GM19193 (cell line): ENCODE data around the gene SYNCRIP.

ENCODE experiments used
- POLR2A ChIP-seq: IDR thresholded peaks from 4 replicates; pipeline ENCODE4 v1.6.1; 2011; ENCODE audit not compliant: insufficient read depth, insufficient read length; ENCODE audit errors: extremely low read depth

SYNCRIP gene

DNA sequence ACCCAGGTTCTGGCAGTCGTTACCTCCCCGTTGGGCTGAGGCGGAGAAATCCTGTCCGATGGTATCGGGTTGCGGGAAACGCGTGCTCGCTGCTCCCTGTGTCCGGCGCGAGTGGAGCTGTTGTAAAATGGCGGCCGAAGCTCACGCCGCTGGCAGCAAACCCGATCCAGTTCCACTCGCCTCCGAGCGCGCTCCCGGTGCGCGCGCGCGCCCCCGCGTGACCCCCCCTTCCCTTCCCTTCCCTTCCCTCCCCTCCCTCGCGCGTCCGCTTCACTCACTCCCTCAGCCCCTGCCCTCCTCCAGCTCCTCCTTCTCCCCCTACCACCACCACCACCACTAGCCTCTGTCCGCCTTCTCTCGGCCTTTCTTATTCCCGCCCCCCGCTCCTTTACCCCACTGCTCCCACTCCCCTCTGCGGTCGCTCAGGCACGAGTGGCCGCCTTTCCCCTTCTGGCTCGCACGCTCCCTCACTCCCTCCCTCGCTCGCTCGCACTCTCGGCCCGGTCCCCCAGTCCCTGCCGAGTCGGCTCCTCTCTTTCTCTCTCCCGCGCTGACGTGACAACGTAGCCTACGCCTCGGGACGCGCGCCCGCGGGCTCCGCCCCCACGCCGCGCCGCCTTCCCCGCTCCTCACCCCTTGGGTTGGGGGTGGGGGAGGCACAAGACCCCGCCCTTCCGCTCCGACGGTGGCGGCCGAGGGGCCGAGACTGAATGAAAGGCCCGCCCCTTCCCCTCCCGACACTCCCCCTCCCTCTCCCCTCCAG lies at the start of gene SYNCRIP:
TSS of gene SYNCRIP (minus strand) at position 113 of the 763 bp plus-strand sequence. CDS start 1,447 bp downstream, outside the sequence.
- TF ChIP-seq POLR2A = peak; percentile 89

- no peak for TF ChIP-seq POLR2A
These were observed 48.8 kb upstream of the SYNCRIP start for GRCh38 chr6:85691478-85691877.

DNA sequence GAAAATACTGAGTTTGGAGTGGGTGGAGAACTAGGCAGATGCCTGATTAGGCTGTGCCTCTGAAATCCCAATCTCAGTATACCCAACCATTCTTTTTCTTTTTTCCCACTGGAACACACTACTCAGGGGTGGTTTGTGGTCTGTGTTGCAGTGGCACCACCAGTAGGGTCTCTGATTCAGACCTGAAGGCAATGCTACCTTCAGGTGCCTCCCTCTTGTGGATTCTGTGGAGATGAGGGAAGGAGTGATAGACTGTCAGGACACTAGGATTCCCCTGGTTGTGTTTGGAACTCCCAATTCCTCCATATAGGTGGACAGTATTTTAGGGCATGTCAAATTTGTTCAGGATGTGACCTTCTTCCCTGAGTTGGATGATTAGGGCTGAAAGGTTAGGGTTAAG lies 47.4 kb upstream of the SYNCRIP start:
- TF ChIP-seq POLR2A = no peak

- no peak for TF ChIP-seq POLR2A
These were observed 43.0 kb upstream of the SYNCRIP start for GRCh38 chr6:85685713-85686112.

- TF ChIP-seq POLR2A = no peak
These were observed 42.1 kb upstream of the SYNCRIP start for GRCh38 chr6:85684809-85685171.

- no peak for TF ChIP-seq POLR2A
These were observed 41.6 kb upstream of the SYNCRIP start for GRCh38 chr6:85684133-85684808.

DNA sequence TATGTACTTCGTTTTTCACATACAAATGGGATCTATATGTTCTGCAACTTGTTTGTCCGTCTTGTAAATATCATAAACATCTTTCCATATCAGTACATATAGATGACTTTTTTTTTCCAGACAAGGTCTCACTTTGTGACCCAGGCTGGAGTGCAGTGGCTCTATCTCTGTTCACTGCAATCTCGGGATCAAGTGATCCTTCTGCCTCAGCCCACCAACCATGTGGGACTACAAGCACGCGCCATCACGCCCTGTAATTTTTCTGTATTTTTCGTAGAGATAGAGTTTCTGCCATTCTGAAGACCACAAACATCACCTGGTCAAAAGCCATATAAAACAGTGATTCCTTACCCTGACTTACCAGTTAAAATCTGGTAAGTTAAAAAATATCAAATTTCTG lies 37.7 kb upstream of the SYNCRIP start:
- no peak for TF ChIP-seq POLR2A

DNA sequence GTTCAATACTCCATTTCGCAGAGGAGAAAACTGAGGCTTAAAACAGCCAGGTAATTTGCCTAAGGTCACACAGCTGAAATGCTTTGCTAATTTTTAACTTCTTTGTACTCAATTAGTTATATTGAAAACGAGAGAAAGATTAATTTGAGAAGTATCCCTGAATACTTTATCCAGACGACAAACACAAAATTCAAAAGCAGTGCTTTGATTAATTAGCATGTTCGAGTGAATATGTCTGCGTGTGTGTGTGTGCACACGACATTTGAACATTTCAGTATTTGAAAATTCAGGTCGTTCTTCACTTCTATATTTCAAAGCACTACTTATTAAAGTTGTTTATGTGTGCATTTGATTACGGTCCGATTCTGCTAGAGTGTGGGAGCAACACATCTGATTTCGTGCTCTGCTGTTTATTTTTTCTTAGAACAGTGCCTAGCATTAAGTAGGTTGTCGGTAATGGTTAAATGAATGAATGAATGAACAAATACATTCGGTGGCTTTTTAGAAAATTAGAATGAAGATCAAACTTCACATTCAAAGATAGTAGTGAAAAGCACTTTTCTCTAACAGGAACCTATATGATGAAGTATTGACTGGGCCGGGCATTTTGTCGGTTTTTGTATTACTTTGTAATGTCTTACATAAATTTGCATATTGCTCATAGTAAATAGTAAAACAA lies 36.9 kb upstream of the SYNCRIP start:
- no peak for TF ChIP-seq POLR2A

- peak; percentile 100 for TF ChIP-seq POLR2A
These were observed 36.1 kb upstream of the SYNCRIP start for GRCh38 chr6:85678602-85679444.

- no peak for TF ChIP-seq POLR2A
These were observed 35.4 kb upstream of the SYNCRIP start for GRCh38 chr6:85678026-85678601.

DNA sequence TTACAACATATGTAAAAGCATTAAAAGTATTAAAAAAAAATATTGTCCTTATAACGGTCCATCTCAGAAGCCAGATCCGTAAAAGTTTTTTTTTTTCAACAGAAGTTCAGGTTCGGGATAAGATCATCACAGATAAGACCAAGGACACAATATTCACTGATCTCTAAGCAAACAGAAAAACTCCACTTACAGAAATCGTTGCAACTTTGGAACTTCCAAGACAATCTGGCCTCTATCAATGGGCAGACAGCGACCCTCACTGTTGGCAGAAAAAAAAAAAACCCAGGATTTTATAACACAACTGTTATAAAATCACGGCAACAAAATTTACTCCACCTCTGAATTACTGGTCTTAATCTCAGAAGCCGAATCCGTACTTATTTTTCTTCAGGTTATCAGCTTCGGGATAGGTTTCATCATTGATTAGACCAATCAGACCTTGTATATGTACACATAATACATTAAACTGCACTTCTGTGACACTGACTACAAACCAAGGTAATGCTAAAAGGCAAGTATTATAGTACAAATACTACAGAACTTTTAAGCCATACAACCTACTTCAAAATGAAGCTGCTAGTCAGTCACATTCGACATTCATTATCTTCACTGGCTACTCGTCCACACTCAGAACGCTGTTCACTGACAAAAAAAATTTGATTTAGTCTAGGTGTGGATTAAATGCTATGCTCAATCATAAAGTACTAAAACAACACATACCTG lies 34.7 kb upstream of the SYNCRIP start:
- no peak for TF ChIP-seq POLR2A

- TF ChIP-seq POLR2A = no peak
These were observed 33.5 kb upstream of the SYNCRIP start for GRCh38 chr6:85676086-85676729.

DNA sequence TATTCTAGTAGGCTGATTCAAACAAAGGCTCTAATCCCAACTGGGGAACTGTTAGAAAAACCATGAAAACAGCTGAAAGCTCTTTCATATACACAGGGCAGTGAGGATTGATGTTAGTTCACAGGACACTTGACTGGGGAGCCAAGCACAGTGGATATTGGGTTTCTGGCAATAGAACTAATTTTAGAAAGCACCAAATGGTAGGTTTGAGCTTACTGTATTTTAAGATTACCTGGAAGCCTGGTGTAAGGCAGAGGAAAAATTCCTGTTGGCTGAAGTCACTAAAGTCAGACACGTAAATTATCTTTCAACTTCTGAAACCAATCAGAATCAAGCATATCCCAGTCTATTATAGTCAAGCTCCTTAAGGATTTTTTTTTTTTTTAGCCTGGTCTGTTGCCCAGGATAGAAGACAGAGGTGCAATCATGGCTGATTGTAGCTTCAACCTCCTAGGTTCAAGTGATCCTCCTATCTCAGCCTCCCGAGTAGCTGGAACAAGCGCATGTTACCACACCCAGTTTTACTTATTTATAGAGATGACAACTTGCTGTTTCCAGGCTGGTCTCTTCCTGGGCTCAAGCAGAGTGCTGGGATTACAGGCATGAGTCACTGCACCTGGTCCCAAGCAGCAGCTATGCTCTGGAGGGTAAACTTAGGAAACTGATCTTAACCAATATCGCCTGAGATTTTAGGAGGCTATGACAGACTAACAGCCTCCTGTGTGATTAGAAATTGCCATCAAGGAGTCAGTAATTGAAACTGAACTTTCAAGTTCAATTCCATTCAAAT lies 32.5 kb upstream of the SYNCRIP start:
- TF ChIP-seq POLR2A = peak; percentile 41
